Stimulated activated CD4-positive, alpha-beta T cell treated with anti-CD3 and anti-CD28 coated beads, Interleukin-2, amount 100 ng/mL, for 24 hours (primary cell): ENCODE data around the gene DIAPH2.
A peak's percentile ranks its signal among the peaks of the same experiment; 100 is the strongest.

Experiments used
- DNase-seq, 2 donors: peaks; one replicate each; pipeline ENCODE4 v3.0.0-alpha.2; 2020

DIAPH2 gene

DNA sequence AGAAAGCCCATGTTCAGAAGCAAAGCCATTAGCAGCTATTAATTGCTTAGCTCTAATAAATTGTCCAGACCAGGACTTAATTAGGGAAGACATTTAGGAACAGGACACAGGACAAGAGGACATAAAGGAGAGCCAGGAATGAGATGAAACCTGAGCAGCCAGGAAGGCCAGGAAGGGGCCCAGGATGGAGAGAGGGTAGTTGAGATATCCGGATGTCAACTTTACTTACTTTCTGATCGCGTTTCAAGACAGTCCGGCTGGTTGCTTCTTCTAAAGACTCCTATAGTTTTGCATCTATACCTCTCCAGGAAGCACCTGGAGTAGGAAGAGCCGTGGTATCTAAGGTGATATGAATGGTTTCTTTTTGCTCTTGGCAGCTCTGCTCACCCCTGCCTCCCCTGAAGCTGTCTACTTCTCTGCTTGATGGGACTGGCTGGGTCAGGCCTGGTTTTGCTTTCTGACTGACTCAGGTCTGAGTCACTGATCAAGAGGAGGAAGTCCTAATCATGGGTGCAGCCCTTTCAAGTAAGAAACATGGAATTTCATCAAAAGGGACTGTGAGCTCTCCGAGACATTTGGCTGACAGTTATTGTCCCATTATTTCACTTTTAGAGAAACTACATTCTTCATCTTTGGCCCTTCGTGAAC, 932.4 kb downstream of the DIAPH2 start:
- peak in 1 of 2 donors; percentile 2 for DNase-seq

DNA sequence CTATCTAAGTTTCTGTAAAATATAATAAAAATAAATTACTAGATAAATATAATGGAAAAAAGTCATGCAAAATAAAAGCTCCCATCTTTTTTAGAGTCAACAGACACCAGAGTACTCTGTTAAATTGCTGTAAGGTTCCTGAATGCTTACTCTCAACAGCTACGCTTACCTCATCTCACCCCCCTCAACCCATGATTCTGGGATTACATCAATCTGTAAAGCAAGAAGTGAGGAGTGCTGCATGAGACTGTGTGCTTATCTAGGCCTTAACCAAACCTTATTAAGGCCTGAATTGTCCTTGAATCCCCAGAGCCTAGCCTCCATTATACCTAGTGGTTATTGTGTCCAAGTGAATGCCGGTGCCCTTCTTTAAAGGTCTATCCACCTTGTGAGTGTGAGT, 934.9 kb downstream of the DIAPH2 start:
- DNase-seq: no peak

DNA sequence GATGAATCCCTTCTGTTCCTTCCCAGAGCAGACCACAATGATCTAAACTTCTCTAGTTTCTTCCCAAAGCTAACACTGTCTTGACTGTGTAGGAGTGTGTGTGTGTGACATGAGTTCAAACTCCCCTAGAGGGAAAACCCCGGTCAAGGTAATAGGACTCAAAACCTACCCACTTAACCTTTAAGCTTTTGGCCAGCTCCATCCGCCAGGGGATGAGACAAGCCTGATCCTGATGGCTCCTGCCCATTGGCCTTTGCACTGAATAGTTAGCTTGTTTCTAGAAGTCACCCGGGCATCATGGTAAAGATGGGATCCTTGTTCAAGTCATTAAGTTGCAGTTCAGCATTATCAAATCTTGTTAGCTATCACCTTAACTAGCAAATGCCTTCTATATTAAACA, 937.5 kb downstream of the DIAPH2 start:
- DNase-seq: no peak

DNA sequence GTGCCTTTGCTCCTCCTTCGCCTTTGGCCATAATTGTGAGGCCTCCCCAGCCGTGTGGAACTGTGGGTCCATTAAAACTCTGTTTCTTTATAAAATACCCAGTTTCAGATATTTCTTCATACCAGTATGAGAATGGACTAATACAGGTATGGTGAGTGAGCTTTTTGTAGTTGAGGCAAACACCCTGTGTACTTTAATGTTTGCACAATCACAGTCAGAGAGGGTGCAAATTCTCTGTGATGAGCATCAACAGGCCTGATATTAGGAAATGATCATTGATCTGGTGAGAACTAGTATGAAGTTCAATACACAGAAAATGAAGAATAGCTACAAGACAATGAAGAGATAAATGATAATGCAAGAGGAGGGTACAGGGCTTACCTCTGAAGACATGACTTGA, 943.7 kb downstream of the DIAPH2 start:
- DNase-seq: no peak

DNA sequence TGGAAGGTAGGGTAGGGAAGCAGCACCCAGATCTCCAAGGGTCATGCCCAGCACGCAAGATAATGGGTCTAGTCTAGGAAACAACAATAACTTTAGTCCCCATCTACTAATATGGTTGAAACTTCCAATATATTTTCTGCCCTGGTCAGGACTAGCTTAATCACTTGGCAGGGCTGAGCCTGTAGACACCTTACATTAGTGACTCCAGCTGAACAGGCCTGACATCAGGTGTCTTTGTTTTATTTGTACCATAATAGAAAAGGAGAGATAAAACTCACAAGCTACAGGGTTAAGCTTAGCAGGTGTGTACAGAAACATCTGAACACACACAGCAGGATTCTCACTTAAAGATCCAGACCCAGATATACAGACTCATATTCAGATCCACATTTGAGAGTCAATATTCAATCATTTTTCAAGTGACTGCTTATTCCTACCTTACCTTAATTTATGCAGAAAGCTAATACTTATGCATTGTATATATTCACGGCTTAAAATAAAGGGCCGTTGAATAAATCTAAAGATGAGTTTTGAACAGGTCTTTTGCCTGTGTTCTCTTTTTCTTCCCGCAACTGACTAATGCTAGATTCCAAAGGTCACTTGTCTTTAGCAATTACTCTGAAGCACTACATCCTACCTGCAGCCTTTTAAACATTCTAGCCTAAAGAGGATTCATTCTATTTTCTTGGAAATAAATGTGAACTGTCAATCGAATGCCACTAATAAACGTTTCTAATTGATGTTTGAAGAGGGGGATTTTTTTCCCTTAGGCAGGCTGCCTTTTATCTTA, 944.4 kb downstream of the DIAPH2 start:
- DNase-seq: no peak

DNA sequence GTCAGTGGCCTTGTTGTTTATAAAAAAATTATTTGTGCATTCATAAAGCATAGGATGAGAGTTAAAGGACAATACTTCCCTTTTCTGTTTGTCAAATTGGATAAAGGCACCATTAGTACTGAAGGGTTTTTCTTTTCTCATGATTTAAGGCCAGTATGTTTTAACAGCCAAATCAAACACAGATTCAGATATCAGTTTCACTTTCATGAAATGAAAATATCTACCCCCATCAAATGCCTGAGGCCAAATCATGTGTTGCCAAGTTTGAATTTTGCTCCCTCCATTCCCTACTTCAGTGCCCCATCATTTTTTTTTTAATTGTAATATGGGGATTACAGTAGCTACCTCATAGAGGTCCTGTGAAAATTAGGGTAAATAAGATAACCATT, 944.9 kb downstream of the DIAPH2 start:
- no peak for DNase-seq

DNA sequence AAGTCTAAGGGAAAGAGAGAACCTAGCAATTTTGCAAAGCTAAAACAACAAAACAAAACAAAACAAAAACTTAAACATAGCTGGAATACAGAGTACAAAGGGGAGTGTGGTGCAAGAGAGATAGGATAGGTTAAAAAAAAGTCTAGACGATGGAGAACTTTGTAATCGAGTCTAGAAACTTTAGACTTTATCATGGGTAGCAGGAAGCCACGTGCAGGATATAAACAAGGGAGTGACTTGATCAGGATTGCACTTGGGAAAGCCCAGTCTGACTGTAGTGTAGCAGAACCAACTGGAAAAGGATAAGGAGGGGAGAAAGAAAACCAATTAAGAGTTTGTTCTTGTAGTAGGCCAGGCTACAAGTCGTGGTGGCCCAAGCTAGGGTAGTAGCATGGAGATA, 949.2 kb downstream of the DIAPH2 start:
- no peak for DNase-seq

DNA sequence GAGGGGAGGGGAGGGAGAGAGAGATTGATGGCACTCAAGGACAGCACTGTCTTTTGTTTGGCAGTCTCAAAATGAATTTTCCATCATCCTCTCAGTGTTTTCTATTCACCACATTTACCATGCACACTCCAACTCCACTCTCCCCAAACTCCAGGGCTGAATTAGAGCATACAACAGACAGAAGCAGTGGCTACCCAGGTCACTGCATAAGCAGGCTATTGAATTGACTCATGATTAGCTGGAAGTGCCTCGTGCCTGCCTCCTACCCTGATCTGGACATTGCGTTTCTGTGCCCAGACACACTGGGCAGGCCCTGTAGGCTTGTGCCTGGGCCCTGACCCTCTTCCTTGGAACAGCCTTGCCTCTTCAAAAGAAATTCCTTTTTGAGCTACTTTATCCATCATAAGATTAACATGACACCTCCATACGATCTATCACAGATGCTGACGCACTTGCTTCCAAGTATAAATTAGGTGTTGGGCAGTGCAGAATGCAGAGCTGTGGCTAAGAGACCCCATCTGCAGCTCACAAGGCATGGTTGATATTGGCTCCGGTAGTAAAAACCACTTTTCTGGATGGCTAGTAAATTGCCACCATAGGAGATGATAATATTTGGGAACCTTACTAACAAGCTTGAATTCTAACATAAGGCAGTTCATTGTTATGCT, 952.0 kb downstream of the DIAPH2 start:
- no peak for DNase-seq

DNA sequence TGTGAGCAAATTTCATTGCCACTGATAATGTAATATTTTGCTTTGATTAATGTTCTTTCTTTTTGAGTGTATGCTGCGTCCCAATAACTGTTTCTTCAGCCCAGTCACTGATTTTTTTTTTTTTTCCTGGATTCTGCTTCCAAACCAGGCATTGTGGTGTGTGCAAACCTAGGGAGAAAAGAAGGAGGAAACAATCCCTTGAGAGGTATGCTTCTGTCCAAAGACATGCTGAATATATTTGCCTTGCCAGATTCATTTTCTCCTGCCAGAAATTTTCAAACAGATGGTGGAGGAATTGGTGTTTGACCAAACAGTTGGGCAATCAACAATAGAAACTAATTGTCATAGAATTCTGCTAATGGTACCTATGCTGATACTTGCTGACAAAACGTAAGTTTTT, 952.6 kb downstream of the DIAPH2 start:
- no peak for DNase-seq

DNA sequence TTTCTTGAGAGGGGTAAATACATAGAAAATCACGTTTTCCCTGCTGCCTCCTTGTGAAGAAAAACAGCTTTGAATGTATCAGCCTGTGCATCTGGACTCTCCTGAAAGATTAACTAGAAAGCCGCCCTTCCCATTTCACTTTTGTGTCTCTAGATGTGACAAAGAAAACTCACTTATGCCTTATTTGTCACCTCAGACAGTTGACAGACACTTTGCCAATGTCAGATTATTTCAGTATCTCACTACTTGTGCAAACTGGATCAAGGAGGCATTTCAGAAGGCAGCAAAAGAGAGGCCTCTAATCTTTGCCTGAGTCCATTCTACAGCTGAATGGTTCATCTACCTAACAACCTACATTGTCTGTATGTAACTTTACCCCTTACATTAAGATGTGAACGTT, 954.0 kb downstream of the DIAPH2 start:
- no peak for DNase-seq

DNA sequence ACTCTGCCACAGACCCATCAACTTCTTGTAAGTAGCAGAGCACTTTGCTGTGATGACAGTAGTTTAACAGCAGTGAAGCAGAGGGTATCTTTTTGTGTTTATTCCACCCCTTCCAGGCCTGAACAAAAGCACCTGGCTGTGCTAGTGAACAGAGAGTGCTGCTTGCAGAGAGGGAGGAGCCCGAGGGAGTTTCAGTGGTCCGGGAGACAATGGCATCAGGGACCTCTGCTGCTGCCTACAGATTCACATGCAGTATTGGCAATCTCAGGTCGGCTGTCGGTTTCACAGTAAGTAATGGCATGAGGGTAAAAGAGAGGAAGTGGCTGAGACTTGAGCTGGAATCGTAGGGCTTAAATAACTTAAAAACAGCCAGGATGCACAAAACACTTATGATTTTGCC, 954.9 kb downstream of the DIAPH2 start:
- DNase-seq: no peak
